LNCAP (cell line): ENCODE measurements around the gene CD164L2.

Experiments used
- CTCF ChIP-seq: fragments of 450-650 bp; IDR thresholded peaks from 2 replicates; pipeline ENCODE4 v1.5.1; 2017; ENCODE audit warnings: mild to moderate bottlenecking

CD164L2 gene

DNA sequence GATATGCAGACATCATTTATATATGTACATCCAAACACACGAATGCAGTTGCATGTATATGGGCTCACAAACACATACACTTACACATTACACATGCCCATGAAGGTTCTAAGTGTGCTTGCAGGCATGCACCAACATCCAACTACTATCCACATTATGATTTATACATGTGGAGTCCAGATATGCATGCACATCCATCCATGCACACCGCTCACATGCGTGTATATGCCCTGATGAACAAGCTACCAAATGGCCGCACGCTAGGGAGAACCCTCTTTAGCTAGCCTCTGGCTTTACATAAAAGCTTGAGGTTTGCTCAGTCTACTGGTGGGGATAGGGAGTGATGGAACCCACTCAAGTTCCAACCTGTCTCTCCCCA is 17.8 kb upstream of the CD164L2 start:
- TF ChIP-seq CTCF = no peak

DNA sequence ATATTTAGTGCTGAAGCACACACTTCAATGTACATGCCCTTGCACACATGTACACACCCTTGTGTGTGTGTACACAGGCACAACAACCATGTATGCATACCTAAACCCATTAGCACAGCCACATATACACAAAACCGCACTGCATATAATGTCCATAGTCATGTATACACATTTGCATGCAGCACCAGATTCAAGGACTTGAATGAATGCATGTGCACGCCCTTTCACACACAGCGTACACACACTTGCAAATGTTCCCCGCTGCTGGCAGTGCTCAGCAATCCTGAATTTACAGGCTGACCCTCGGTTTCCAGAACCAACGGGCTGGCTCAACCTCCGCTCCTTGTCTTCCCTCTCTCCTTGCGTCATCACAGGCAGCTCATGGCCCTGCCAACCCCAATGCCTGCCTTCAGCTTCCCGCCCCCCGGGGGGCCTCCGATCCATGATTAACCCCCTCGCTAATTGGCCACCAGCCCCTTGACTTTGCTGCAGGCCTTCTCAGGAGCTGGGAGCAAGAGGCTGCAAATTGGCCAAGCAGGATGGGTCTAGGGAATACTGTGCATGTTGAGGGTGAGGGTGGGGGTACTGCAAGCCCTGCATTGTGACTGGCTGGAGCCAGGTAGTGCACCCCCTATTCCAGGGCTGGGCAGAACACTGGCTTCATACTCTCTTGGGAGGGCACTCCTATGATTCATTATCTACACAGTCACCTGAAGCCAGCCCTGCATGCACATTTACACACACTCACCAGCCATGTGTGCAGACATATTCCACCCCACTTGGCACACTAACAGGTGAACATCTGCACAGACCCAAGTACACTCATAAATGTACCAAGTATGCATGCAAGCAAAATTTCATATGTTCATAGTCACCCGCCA is 17.2 kb upstream of the CD164L2 start:
- TF ChIP-seq CTCF = no peak

- no peak for TF ChIP-seq CTCF
Observed at GRCh38 chr1:27399251-27400025, 16.3 kb upstream of the CD164L2 start.

DNA sequence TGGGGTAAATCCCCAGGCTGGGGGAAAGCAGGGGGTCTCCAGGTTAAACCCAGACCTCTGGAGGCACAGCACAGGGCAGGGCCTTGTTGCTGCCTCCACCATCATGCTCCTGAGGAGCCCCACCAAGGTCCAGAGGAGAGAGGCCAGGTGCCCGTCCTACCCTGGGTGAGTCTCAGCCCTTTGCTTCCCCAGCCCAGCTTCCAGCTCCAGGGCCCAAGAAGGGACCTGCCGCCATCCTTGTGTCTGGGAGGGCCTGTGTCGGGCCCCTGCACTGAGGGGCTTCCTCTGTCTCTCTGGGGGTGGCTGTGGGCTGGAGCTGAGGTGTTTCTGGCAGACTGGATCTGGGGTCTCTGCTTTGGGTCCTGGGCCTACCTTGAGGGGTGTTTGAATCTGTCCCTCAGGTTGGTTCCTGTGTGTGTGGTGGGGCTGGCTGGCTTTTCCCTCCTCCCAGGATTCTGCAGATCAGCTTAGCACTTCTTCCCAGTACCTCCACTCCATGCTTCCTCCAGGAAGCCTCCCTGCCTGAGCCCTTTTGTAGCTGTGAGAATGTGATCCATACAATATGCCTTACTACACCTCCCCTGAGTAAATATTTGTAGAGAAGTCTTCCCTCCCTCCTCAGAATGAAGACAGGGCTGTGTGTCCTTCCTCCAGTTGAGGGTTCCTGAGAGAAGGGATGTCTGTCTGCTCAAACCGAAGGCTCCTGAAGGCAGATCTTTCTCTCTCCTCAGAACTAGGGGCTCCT is 15.4 kb upstream of the CD164L2 start:
- no peak for TF ChIP-seq CTCF

- no peak for TF ChIP-seq CTCF
Observed at GRCh38 chr1:27397749-27398148, 14.6 kb upstream of the CD164L2 start.

DNA sequence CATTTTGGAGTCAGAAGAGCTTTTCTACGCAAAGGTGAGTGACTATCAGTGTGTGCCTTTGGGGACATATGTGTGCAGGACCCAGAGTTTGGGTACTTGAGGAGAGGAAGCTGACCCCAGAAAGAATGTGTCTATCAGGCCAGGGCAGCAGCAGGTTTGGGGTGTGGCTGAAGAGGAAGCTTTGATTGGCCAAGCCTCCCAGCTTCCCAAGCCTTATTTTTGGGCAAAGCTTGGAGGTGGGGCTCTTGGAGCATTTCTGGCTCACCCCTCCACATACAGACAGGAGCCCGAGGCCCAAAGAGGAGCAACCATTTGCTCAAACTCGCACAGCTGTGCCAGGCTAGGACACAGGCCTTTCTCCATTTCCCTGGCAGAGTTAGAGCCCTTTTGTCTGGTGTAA is 14.0 kb upstream of the CD164L2 start:
- no peak for TF ChIP-seq CTCF

DNA sequence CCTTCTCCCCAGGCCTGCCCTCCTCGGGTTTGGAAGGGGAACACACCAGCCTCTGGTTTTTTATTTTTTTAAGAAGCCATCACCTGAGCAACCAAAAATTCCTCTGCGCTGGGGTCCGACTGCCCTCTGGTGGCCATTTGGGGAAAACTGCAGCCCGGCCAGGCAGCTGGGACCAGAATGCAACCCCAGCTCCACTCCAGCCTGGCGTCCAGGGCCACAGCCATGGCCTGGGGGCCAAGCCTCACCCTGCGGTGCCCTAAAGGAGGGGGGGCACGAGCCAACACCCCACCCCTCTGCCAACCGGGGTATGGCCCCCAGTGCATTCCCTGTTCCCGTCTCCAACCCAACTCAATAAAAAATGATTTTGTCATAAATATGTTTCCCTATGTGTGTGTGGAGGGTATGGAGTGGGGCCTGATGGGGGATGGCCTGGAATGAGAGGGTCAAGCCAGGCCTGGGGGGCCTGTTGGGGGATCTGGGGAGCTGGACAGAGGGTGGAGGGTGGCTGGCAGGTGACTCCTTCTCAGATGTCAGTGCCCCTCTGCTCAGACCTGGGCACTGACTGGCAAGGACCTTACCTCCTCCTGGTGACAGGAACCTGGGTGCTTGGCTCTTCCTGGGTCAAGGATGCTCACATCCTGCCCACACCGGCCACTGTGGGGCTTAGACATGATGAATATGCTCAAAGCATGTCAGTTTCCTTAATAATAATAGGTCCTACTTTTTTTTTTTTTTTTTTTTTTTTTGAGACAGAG is 12.5 kb upstream of the CD164L2 start:
- TF ChIP-seq CTCF = peak; percentile 96
